ENCODE results near the gene CDH16.

The CDH16 gene

GRCh38 chr16:66927918-66928649, 9.4 kb upstream of the CDH16 start:
- no peak for DNase-seq

GRCh38 chr16:66926961-66927436, 8.3 kb upstream of the CDH16 start:
- no peak for DNase-seq

- DNase-seq = no peak
Observed at GRCh38 chr16:66926171-66926947, 7.7 kb upstream of the CDH16 start.

GRCh38 chr16:66925322-66925840, 6.7 kb upstream of the CDH16 start, which contains the start of gene RRAD:
TSS of gene RRAD (minus strand) at chr16:66925535. CDS start at chr16:66925179, 356 bp downstream.
- DNase-seq = no peak

- no peak for DNase-seq
Observed at GRCh38 chr16:66924527-66925321, 6.0 kb upstream of the CDH16 start.

GRCh38 chr16:66923866-66924265, 5.2 kb upstream of the CDH16 start:
- DNase-seq = no peak

GRCh38 chr16:66923247-66923731, 4.6 kb upstream of the CDH16 start:
- DNase-seq = no peak

- no peak for DNase-seq
Observed at GRCh38 chr16:66921729-66922450, 3.2 kb upstream of the CDH16 start.

- no peak for DNase-seq
Observed at GRCh38 chr16:66920924-66921680, 2.4 kb upstream of the CDH16 start.

GRCh38 chr16:66920299-66920590, 1.6 kb upstream of the CDH16 start:
- no peak for DNase-seq

- no peak for DNase-seq
Observed at GRCh38 chr16:66919569-66920298, 1.0 kb upstream of the CDH16 start.

- DNase-seq = no peak
Observed at GRCh38 chr16:66918355-66918754, 330 bp downstream of the CDH16 start.

GRCh38 chr16:66917741-66918140, 944 bp downstream of the CDH16 start:
- no peak for DNase-seq

- DNase-seq = no peak
Observed at GRCh38 chr16:66916518-66916917, 2.2 kb downstream of the CDH16 start.

- no peak for DNase-seq
Observed at GRCh38 chr16:66915041-66915440, 3.6 kb downstream of the CDH16 start.

- no peak for DNase-seq
Observed at GRCh38 chr16:66914541-66914940, 4.1 kb downstream of the CDH16 start.

GRCh38 chr16:66913711-66914110, 5.0 kb downstream of the CDH16 start:
- no peak for DNase-seq

GRCh38 chr16:66913081-66913480, 5.6 kb downstream of the CDH16 start:
- no peak for DNase-seq

GRCh38 chr16:66911801-66912200, 6.9 kb downstream of the CDH16 start:
- no peak for DNase-seq

GRCh38 chr16:66911112-66911511, 7.6 kb downstream of the CDH16 start:
- DNase-seq = no peak

Measured in NCI-H187 treated with DMSO at 0.1 percent for 48 hours (cell line).